ENCODE measurements around the gene TECR. TPM values are rescaled to one million over a fixed set of nuclear protein-coding genes. Genes with fewer than 3 reads are reported as not detected.
A peak's percentile ranks its signal among the peaks of the same experiment; 100 is the strongest.

Gene TECR
- total RNA-seq, 2 donors from 2014 or later = 60.3 to 63.9 TPM

- no peak for DNase-seq (ENCODE audit: low spot score)
- peaks cover 0 to 25% of the 10 kb centered on the region in 2 donors for H3K4me1 ChIP-seq
- H3K36me3 ChIP-seq = no peaks in the 10 kb centered on the region
- no peaks in the 10 kb centered on the region for H3K9me3 ChIP-seq
- H3K4me3 ChIP-seq = peak overlapping the region; percentile 40 to 72
- H3K27ac ChIP-seq = peak overlapping the region in 1 of 2 donors; percentile 95
- TF ChIP-seq CTCF (IDR thresholded peaks at IDR 0.05) = no peak
- H3K27me3 ChIP-seq = no peaks in the 10 kb centered on the region
These were observed 758 bp upstream of the TECR start for GRCh38 chr19:14528419-14529253.

- peak; percentile 65 for DNase-seq (ENCODE audit: low spot score)
- H3K4me3 ChIP-seq = peak overlapping the region; percentile 48 to 72
- no peaks in the 10 kb centered on the region for H3K27me3 ChIP-seq
- peak overlapping the region; percentile 91 to 95 for H3K27ac ChIP-seq
- H3K36me3 ChIP-seq = no peaks in the 10 kb centered on the region
- peaks cover 0 to 25% of the 10 kb centered on the region in 2 donors for H3K4me1 ChIP-seq
- TF ChIP-seq CTCF (IDR thresholded peaks at IDR 0.05) = no peak
- no peaks in the 10 kb centered on the region for H3K9me3 ChIP-seq
These were observed 583 bp downstream of the TECR start for GRCh38 chr19:14530005-14530348.

- H3K27ac ChIP-seq = peak overlapping the region; percentile 91 to 95
- peak overlapping the region; percentile 48 to 72 for H3K4me3 ChIP-seq
- no peaks in the 10 kb centered on the region for H3K36me3 ChIP-seq
- no peaks in the 10 kb centered on the region for H3K9me3 ChIP-seq
- H3K27me3 ChIP-seq = no peaks in the 10 kb centered on the region
- no peak for TF ChIP-seq CTCF (IDR thresholded peaks at IDR 0.05)
- no peak for DNase-seq (ENCODE audit: low spot score)
- peaks cover 0 to 25% of the 10 kb centered on the region in 2 donors for H3K4me1 ChIP-seq
These were observed 1.1 kb downstream of the TECR start for GRCh38 chr19:14530506-14530905.

GRCh38 chr19:14533450-14533849, 4.1 kb downstream of the TECR start:
- Histone ChIP-seq H3K4me3 (no peak overlapping the region), H3K27me3 (no peaks in the 10 kb centered on the region), H3K4me1 (peaks cover 0 to 35% of the 10 kb centered on the region in 2 donors), H3K27ac (peak overlapping the region in 1 of 2 donors; percentile 49), H3K9me3 (no peaks in the 10 kb centered on the region), H3K36me3 (no peaks in the 10 kb centered on the region)
- TF ChIP-seq CTCF (IDR thresholded peaks at IDR 0.05) = no peak
- no peak for DNase-seq (ENCODE audit: low spot score)

GRCh38 chr19:14536926-14537692, 7.7 kb downstream of the TECR start:
- H3K27me3 ChIP-seq = no peaks in the 10 kb centered on the region
- TF ChIP-seq CTCF (IDR thresholded peaks at IDR 0.05) = no peak
- peak overlapping the region in 1 of 2 donors; percentile 48 for H3K27ac ChIP-seq
- H3K4me3 ChIP-seq = peak overlapping the region in 1 of 2 donors; percentile 42
- DNase-seq (ENCODE audit: low spot score) = peak; percentile 76
- no peaks in the 10 kb centered on the region for H3K36me3 ChIP-seq
- peaks cover 0 to 18% of the 10 kb centered on the region in 2 donors for H3K4me1 ChIP-seq
- H3K9me3 ChIP-seq = no peaks in the 10 kb centered on the region

All from right atrium auricular region (tissue), 2 donors.